ENCODE results near the gene FAM174B.

GRCh38 chr15:92667287-92667904 lies 11.8 kb upstream of the FAM174B start:
- TF ChIP-seq EP300 (IDR thresholded peaks at IDR 0.05; ENCODE audit: borderline replicate concordance) (no peak), RAD21 (IDR thresholded peaks at IDR 0.05; ENCODE audit: low read depth) (no peak), TCF12 (IDR thresholded peaks at IDR 0.05; ENCODE audit: low read depth) (no peak), MAX (IDR thresholded peaks at IDR 0.05) (no peak), REST (IDR thresholded peaks at IDR 0.05; ENCODE audit: low read depth) (no peak), TEAD4 (IDR thresholded peaks at IDR 0.05) (no peak), CREB1 (IDR thresholded peaks at IDR 0.05; ENCODE audit: low read depth) (no peak)

Measured in Ishikawa (cell line).